Renal cortex interstitium (tissue), 11 donors: ENCODE measurements around the gene WDR18. TPM values are rescaled to one million over a fixed set of nuclear protein-coding genes. Genes with fewer than 3 reads are reported as not detected.

Source experiments
- DNase-seq, 11 donors: peaks; one replicate each; pipeline ENCODE4 v3.0.0-alpha.2; 2013; ENCODE audit warnings: low read depth in 9 of 11, low spot score in 4 of 11; ENCODE audit errors: extremely low read depth in 1 of 11
- polyA plus RNA-seq, 3 donors: library from polyadenylated mRNA; unstranded; fragments of 120-200 nt; gene quantifications; one replicate each; pipeline ENCODE4 v1.2.1, GENCODE V29; 2013; ENCODE audit not compliant: insufficient read length in 3 of 3

WDR18 gene
- polyA plus RNA-seq, 3 donors: 30.6 to 72.6 (median 54.1) TPM

DNA sequence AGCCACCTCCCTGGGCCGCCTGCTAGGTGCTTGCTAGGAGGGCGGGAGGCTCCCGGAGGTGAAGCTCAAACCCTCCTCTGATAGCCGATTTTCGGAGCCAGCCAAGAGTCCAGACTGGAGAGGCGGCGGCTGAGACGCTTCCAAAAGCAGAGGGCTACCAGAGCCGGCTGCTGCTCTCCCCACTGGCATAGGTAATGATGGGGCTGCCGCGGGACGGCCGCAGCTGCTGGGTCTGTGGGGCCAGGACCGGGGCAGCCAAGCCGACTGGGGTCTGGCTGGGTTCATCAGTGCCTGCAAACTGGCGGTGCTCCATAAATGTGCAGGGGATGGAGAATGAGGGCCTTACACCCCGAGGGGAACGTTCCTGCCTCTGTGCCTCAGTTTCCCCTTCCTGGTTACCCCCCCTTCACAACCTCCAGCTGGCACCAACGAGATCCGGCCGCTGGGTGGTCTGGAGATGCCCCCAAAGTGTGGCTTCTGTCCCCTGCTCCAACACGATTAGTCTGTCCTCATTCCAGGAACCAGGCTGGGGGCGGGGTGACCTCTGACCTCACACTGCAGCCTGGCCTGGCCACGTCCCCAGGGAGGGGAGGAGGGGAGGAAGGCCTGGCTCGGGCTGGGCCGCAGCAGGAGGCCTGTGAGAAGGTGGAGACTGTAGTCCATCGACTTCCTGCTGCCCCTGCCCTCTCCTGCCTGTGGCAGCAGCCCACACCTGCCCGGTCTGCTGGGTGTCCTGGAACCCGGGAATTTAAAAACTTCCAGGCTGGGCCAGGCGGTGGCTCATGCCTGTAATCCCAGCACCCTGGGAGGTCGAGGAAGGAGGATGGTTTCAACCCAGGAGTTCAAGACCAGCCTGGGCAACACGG lies 3.8 kb upstream of the WDR18 start:
- no peak for DNase-seq

DNA sequence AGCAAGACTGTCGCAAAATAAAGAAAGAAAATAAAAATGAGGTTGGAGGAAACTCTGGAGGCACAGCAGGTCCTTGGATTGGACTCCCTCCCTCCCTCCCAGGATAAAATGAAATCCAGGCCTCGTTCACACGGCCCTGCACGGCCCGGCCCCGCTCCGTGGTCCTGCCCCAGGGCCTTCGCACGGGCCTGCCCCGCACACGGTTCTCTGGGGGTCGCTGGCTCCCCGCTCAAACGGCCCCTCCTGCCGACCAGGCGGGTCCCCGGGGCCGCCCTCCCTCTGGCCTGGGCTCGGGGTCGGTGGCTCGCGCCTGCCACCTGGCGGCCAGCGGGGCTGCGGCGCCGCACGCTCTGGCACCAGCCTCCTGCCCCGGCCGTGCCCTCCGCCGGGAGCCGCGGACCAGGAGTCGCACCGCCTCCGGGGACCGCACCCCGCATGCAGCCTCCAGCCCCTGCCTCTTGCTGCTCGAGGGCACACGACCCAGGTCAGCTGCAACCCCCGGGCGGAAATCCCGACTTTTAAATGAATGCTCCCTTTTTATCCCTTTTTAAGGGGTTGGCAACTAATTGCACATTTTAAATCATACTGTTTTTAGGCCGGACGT lies 1.5 kb upstream of the WDR18 start:
- peak in 4 of 11 donors; percentile 47 to 69 (median 67) for DNase-seq

DNA sequence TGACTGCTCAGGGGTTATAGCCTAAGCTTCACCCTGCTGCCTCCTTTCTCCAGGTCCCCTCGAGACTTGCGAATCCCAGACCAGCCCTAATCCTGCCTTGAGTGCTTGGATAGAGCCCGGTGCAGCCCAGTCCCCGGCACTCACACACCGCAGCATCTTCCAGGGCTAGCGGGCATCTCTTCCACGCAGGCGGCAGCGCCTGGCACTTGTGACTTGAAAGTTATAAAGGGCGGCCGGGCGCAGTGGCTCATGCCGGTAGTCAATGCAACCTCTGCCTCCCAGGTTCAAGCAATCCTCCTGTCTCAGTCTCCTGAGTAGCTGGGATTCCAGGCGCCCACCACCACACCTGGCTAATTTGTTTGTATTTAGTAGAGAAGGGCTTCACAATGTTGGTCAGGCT lies 1.9 kb downstream of the WDR18 start:
- no peak for DNase-seq

DNA sequence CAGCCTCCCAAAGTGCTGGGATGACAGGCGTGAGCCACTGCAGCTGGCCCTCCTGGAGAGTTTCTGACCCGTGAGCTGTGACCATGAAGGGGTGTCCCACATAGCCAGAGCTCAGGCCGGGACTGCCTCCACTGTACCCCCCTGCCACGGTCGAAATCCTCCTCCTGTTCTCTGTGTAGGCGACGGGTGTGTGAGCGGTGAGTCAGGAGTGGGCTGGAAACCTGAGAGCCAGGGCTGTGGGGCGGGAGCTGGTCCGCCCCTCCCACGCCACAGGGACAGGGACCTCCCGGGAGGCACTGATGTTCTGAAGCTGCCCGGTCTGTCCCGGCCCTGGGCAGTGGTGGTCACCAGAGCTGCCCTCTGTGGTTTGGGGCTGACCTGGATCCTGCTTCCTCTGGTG lies 3.9 kb downstream of the WDR18 start:
- DNase-seq: no peak

GRCh38 chr19:988510-988909 lies 4.4 kb downstream of the WDR18 start:
- no peak for DNase-seq

GRCh38 chr19:989381-990081 lies 5.4 kb downstream of the WDR18 start:
- no peak for DNase-seq

DNA sequence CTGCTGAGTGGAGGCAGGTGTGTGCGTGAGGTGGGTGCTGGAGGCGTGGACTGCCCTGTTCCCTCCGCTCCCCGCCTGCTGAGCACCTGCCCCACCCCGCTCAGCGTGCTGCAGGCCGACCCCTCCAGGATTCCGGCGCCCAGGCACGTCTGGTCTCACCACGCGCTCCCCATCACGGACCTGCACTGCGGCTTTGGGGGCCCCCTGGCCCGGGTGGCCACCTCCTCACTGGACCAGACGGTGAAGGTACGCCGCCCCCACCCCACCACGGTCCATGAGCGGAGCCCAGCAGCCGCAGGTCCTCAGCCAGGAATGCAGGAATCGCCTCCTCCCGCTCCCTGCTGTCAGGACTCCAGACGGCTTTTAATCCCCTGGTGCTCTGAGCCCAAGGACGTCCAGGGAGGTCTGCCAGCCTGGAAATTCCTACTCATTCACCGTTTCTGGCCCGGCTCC lies 6.0 kb downstream of the WDR18 start:
- DNase-seq: no peak

DNA sequence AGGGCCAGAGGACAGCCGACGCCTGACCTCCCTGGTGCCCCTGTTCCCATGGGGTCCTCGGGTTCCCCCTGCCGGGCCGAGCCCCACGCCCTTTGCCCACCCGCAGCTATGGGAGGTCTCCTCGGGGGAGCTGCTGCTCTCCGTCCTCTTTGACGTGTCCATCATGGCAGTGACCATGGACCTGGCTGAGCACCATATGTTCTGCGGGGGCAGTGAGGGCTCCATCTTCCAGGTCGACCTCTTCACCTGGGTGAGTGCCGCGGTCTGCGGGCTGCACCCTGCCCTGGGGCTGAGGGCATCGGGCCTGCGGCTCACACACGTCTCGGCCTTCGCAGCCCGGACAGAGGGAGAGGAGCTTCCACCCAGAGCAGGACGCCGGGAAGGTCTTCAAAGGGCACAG lies 6.6 kb downstream of the WDR18 start:
- no peak for DNase-seq

- no peak for DNase-seq
Observed at GRCh38 chr19:991174-991931, 7.2 kb downstream of the WDR18 start.

- DNase-seq: no peak
Observed at GRCh38 chr19:991932-992669, 8.0 kb downstream of the WDR18 start.

- no peak for DNase-seq
Observed at GRCh38 chr19:992670-993055, 8.5 kb downstream of the WDR18 start.

- no peak for DNase-seq
Observed at GRCh38 chr19:993361-993830, 9.3 kb downstream of the WDR18 start.

GRCh38 chr19:993831-994393 lies 9.8 kb downstream of the WDR18 start:
- DNase-seq: no peak

GRCh38 chr19:994516-994915 lies 10.4 kb downstream of the WDR18 start:
- no peak for DNase-seq

DNA sequence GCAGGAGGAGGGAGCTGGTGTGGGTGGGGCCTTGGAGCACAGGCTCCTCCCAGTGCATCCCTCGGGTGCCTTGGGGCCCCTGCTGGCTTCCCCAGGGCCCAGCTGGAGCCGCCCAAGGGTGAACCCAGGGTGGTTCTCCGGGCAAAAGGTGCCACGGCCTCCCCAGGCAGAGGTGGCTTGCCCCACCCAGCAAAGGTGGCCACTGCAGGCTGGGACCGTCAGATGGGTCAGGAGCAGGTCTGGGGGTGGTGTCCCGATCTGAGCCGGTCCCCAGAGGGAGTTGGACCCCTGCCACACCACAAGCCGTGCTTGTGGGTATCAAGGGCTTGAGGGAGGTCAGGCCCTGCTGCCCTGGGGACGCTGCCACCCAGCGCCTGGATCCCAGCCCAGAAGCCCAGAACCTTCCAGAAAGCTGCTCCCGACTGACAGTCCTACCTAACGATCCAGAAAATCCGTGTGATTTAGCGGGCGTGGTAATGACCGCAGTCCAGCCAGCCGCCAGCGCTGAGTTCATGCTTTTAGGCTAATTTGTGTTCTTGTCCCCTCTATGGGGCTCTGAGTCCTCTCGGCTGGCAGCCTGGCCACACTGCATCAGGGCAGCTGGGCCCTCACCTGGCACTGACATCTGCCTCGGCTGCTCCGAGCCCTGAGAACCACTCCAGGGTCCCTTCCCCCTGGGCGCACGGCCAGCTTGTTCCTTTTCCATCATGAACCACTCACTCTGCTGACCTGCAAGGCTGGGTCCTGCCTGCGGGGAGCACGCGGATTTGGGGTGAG lies 11.1 kb downstream of the WDR18 start:
- no peak for DNase-seq

DNA sequence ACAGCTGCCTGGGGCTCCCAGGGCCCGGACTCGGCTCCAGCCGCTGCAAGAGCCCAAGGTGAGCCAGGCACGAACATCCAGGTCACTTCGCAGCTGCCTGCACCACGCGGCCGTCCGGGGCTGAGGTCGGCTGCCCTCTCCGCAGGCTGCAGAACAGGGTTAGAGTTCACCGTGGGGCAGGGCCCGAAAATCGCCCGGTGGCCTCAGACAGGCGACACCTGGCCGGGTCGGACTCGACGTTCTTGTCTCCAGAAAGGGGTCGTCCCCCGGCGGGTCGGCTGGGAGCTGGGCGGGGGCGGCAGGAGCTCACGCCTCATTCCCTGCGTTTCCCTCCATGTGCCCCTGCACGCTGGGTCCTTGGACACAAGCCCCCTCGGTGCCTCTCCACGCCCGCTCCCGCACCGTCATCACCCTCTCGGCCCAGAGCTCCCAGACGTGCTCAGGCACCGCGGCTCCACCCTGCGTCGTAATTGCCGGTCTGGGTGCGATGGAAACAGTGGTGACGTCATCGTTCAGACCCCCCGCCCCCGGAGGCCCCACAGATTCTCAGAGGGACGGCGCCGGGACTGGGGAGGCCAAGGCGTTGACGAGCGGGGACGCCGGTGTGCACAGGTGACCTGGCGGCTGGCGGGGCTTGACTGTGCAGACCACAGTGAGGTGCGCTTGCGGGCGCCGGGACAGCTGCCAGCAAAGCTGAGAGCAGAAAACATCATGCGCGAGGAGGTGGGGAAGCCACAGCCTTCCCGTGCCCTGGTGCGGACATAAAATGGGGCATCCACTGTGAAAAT lies 12.1 kb downstream of the WDR18 start:
- DNase-seq: no peak

- DNase-seq: no peak
Observed at GRCh38 chr19:998064-998463, 13.9 kb downstream of the WDR18 start.
